HG02840 (cell line): ENCODE measurements around the gene BRD9.
"Not testable (repeated sequence)": the region's sequence is repeated elsewhere in the genome, so short reads cannot be mapped to it uniquely, and the experiment has no call there.

ENCODE experiments used
- ATAC-seq: cut with Tn5 transposase; IDR thresholded peaks from one replicate; pipeline ENCODE4 v1.9.1; 2021; ENCODE audit warnings: mild to moderate bottlenecking, moderate library complexity, moderate number of reproducible peaks; ENCODE audit not compliant: unreplicated experiment, low FRiP score

BRD9 gene

DNA sequence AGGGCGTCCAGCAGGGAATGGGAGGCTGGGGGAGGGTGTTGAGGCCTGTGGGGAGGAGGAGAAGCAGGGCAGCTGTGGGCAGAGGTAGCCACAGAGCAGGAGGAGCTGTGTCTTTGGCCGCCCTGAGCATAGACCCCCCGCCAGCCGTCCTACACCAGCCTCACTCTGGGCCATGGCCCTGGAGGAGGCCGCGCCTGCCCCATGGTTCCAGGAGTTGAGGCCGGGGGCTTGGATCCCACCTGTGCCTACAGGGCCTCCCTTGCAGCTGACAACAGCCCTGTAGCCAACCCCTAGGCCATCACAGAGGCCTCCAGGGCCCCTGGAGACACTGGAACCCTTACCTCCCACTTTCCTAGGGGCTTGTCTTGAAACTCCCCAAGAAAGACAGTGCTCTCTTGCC, 44.9 kb downstream of the BRD9 start:
- not testable (repeated sequence) for ATAC-seq

DNA sequence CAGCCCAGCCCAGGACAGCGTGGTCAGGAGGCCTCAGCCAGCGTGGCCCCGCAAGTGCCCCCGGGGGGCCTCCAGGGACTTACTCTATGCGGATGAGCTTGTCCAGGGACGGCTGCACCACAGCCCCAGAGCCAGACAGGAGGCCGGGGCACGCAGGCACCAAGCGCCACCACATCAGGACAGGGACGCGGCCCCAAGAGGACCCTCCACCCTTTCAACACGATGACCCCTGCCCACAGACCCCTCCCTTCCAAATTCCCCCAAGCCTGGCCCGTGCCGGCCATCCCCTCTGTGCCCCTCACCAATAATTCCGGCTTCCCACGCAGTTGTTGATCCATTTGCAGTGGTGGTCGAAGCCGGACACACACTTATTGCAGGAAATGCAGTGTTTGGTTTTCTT, 45.4 kb downstream of the BRD9 start:
- not testable (repeated sequence) for ATAC-seq

DNA sequence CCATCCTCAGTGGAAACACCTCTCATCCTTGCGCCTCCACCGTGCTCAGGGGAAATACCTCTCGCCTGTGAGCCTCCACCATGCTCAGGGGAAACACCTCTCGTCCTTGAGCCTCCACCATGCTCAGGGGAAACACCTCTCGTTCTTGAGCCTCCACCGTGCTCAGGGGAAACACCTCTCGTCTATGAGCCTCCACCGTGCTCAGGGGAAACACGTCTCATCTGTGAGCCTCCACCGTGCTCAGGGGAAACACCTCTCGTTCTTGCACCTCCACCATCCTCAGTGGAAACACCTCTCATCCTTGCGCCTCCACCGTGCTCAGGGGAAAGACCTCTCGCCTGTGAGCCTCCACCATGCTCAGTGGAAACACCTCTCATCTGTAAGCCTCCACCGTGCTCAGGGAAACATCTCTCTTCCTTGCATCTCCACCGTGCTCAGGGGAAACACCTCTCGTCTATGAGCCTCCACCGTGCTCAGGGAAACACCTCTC, 46.0 kb downstream of the BRD9 start:
- ATAC-seq: not testable (repeated sequence)

DNA sequence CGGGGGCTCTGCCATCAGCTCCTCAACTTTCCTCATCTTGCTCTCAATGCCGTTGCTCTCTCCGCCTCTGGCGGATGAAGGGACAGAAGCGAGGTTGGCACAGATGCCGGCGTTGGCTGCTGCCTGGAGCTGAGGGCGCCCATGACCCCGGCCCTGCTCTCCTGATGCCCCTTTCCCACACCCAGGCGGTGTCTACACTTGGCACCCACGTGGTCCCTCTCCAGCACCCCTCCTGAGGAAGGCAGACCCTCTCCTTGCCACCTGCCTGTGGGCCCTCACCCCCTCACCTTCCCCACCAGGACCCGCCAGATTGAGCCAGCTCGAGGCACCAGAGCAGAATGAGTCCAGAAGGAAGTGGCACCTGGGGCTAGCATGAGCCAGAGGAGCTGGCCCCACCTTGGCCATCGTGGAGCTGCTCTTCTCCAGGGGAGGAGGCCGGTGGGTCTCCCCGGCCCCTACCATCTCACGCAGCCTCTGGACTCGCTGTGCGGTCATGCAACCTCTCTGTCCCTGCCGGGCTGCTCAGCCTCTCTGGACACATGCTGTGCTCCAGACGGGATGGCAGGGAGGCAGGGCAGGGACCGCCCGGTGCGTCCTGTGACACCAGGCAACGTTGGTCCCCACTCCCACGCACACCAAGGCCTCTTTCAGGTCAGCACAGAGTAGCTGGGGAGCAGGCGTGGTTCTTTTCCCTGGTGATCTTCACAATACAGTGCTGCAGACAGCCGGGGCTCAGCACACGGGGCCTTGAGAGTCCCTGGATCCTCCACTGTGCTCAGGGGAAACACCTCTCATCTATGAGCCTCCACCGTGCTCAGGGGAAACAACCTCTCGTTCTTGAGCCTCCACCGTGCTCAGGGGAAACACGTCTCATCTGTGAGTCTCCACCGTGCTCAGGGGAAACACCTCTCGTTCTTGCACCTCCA, 46.7 kb downstream of the BRD9 start:
- not testable (repeated sequence) for ATAC-seq

DNA sequence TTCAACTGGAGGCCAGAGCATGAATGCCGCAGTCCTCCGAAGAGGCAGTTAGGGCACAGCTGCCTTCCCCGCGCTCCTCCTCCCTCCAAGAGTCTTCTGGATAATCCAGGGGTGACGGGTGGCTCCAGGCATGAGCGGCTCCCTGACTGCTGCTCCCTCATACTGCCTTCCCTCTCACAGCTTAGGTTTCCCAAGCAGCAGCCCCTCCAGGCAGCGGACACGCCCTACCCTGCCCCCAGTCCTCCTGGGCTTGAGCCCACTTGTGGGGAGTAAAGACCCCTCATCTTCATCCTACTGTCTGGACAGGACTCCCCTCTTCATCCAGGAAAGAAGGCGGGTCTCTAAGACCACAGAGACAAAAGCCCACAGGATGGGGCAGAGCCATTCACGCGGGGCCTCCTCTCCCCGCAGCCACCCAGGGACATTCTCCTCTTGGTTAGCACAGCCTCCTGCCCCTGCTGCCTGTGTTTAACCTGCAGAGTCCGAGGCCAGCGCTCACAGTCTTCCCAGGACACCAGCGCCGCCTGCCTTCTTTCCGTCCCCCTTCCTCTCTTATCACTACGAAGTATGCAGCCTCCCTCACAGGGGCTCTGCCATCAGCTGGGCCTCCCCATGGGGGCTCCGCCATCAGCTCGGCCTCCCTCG, 47.4 kb downstream of the BRD9 start:
- not testable (repeated sequence) for ATAC-seq

DNA sequence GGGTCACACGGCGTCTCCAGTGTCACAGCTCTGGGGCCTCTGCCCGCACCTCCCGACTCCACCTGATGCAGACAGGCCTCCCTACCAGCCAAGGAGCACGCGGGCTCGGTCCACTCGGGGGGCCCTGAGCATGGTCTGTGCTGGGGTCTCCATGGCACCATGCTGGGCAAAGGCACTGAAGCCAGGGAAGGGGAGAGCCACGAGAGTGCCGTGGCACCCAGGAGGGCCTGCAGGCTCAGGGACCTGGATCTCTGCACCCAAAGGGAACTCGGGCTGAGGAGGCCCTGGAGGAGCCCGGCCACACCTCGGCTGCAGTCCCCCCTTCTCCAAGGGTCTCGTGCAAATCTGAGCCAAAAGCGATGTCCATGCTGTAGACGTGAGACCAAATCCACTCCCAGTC, 48.2 kb downstream of the BRD9 start:
- not testable (repeated sequence) for ATAC-seq

DNA sequence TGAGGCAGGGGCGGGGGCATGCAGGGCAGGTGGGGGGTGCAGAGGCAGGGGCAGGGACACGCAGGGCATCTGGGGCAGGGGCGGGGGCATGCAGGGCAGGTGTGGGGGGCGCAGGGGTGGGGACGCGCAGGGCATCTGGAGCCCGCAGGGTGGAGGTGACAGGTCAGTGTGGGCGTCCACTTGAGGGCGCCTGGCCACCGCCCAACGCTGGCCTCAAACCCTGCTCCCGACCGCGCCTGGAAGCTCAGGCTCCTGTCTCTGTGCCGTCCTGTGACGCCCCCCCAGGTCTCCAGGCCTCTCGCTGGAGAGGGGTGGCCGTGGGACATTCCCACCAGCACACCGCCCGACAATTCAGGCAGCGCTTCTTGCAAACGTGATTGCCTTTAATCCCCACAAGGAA, 48.7 kb downstream of the BRD9 start:
- not testable (repeated sequence) for ATAC-seq

DNA sequence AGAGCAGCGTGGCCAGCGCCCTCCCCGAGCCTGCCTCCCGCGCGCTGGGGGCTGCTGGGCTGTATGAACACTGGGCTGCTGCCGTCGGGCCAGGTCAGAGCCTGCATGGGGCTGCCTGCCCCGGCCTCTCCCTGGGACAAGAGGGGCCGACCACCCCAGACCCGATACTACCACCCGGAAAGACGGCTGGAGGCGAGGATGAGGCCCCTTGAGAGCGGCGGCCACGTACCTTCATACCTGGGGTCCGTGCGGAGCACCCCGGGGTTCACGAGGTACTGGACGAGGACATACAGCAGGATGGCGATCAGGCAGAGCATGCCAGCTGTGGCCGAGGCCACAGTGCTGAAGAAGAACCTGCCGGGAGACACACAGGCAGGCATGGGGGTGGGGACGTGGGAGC, 49.2 kb downstream of the BRD9 start:
- ATAC-seq: not testable (repeated sequence)

DNA sequence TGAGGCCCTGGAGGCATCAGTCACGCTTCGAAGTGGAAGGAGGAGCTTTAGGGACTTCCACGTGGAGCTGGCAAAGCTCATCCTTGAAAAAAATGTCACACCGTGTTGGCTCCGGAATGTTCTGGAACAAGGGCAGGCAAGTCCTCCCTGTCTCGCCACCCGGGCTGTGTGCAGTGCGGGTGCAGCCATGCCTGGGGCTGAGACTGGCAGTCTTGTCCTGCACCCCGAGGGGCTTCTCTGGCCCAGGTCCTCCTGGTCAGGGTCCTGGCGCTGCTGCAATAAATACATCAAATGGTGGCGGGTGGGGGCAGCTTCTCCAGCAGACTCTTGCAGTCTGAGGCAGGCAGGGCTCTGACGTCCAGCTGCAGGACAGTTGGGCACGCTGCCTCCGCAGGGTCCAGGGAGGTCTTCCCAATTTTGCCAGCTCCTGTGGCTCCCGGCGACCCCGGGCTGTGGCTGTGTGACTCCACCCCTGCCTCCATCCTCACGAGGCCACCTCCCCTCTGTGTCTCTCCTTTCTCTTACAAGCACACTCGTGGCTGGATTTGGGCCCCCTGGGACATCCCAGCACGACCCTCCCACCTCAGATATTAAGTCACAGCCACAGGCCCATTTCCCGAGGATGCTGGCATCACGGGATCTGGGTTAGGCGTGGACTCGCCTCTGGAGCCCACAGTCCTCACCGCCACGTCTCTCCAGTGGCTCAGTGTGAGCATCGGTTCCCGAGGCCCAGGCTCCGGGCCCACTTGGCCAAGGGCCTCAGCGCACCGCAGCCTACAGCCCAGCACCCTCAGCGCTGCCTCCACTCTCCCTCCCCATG, 50.0 kb downstream of the BRD9 start:
- ATAC-seq: not testable (repeated sequence)

DNA sequence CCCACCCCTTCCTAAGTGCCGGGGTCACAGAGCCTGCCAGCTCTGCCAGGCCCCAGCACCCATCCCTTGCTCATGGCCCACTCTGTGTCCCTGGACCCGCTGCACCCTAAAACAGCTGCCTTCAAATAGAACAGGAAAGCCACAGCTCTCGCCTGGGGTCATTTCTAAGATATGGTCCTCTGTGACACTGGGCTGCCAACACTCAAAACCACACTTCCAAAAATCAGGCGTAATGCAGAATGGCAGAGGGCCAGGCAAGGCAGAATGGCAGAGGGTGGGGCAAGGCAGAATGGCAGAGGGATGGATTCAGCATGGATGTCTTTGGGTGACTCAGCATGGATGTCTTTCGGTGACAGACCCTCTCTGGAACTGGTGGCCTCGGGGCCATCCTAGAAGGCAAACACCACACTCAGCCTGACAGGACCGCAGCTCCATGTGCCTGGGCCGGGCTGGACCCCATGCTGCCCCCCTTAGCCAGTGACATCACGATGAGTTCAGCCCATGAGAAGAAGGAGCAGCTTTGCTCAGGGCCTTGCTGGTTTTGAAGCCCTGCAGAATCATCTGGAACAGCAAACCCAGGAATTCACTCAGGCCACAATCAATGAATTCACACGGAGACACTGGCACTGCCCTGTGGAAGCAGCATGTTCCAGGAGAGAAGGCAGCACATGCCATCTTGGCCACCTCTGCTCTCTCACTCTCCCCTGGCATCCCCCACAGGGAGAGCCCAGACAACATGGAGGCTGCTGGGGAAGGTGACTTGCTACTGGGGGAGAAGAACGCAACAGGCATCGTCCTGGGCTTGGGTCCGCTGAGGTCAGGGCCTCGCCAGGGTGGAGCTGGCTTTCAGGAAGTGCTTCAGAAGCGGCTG, 50.8 kb downstream of the BRD9 start:
- not testable (repeated sequence) for ATAC-seq

DNA sequence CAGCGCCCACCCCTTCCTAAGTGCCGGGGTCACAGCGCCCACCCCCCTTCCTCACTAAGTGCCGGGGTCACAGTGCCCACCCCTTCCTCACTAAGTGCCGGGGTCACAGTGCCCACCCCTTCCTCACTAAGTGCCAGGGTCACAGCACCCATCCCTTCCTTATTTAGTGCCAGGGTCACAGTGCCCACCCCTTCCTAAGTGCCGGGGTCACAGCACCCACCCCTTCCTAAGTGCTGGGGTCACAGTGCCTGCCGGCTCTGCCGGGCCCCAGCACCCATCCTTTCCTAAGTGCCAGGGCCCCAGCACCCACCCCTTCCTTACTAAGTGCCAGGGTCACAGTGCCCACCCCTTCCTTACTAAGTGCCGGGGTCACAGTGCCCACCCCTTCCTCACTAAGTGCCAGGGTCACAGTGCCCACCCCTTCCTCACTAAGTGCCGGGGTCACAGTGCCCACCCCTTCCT, 51.6 kb downstream of the BRD9 start:
- not testable (repeated sequence) for ATAC-seq

DNA sequence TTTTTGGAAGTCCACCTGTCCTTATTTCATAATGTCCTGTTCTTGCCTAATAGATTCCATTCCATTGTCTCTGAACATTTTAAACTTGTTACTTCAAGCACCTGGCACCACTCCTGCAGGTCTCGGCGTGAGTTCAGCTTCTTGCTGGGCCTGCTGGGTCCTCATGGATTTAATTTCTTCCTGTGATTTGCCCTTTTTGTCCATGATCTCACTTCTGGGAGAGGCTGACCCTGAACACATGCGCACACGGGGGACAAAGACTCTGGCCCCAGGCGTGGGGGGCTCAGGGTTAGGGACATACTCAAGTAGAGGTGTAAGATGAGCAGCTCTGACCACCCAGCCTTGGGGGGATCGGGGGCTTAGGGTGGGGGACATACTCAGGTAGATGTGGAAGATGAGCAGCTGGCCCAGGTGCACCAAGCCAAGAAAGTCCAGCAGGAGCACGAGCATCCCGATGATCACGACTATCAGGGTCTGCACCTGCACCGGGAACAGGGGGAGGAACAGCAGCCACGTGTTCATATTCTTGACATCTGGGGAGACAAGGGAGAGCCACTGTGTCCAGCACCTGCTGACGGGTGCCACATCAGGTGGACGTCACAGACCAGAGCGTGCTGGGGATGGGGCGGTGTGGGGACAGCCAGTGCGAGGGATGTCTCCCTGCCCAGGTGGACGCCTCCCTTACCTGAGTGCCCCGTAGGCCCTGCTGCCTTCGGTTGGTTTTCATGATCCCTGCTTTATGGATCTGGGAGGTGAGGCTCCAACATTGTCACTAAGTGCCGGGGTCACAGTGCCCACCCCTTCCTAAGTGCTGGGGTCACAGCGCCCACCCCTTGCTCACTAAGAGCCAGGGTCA, 52.3 kb downstream of the BRD9 start:
- not testable (repeated sequence) for ATAC-seq

DNA sequence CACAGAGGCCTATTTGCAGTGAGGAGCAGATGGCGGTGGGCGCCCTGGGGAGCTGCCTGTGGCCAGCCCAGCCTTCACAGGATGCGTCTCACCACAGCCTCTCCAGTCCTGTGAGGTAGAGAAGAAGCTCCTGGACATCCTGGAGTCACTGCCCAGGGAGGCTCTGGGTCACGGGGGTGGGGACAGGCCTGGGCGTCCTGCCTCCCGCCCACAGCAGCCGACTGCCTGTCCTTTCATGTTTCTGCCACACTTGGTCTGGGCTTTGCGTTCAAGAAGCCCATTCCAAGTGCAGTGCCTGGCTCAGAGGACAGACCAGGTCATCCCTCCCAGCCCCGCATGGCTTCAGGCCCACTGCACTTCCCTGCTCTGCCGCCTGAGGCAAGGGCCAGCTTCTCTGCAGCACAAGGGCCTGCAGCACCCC, 54.2 kb downstream of the BRD9 start:
- not testable (repeated sequence) for ATAC-seq

DNA sequence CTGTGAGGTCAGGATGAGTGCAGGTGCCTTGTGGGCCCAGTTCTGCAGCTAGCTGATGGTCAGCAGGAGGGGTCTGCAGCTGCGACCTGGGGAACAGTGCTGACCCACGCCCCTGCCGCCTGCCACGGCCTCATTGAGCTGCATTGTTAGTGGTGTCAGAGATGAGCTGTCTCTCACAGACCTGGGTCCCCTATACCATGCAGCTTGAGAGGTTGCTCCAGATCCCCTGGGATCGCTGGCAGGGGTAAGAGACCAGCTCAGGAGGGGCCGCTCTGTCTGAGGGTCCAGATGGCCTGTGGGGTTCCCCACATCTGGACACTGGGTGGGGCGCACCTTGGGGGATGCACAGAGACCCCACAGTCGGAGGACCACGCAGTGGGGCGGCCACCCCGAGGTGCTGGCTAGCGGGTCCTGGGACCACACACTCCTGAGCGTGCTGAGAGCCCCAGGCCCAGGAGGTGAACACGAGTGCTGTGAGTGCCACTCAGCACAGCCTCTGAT, 54.9 kb downstream of the BRD9 start:
- ATAC-seq: not testable (repeated sequence)

DNA sequence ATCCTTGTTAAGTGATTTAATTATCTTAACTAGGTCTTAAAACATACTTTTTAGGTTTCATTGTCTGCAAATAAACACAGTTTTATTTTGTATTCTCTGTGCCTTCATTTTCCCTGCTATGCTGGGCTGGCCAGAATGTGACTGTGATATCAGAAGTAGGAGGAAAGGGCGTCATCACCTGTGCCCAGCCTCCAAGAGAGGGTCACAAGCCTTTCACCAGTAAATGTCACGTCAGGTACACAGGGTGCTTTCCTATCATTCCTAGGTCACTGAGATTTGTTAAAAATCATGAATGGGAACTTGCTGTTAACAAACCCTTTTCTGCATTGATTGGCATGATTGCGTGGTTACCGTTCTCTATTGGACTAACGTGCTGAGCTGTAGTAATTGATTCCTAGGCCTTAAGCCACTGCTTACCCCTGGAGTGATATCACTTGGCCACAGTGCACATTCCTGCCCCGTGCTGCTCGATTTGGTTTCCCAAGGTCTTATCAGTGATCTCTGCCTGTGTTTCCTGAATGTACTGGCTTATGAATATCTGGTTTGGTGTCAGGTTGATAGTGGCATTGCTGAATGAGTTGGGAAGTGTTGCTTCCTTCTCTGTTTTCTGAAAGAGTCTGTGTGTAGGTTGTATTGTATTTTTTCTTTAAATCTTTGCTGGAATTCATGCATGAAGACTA, 56.5 kb downstream of the BRD9 start:
- not testable (repeated sequence) for ATAC-seq

DNA sequence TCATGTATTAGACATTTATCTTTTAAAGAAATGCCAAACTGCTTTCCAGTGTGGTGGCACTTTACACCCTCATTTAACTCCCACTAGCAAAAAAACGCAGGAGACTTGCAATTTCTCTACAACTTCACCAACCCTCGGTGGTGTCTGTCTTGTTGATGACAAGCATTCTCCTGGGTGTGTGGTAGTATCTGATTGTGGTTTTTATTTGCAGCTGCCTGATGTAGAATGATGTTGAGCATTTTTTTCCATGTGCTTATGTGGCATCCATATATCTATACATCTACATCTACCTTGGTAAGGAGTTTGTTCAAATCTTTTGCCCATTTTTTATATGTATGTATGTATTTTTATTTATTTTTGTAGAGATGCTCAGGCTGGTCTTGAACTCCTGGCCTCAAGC, 58.6 kb downstream of the BRD9 start:
- not testable (repeated sequence) for ATAC-seq

DNA sequence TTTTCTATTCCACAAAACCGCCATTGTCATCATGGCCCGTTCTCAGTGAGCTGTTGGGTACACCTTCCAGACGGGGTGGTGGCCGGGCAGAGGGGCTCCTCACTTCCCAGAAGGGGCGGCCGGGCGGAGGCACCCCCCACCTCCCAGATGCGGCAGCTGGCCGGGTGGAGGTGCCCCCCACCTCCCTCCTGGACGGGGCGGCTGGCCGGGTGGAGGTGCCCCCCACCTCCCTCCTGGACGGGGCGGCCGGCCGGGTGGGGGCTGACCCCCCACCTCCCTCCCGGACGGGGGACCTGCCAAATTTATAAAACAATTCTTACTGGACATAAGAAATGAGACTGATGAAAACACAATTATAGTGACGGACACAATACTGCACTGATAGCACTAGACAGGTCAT, 64.4 kb downstream of the BRD9 start:
- not testable (repeated sequence) for ATAC-seq

DNA sequence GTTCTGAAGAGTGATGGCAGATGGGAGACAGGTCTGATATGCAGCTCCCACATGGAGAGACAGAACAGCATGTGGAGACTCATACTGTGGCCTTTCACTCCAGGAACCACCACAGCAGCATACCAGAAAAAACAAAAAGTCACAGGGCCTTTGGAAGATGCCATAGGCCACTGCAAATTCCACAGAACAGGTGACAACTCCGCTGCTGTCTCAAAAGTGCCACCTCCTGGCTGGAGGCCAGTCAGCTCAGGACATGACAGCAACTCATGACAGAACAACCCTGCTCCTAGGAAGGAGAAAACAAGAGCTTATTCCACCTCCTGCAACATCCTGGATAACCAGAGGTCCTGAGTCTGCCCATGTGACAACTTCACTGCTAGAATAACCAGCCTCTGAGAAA, 67.1 kb downstream of the BRD9 start:
- ATAC-seq: not testable (repeated sequence)
